Measurements from ENCODE around the gene SCYGR1. TPM values are rescaled to one million over a fixed set of nuclear protein-coding genes. Genes with fewer than 3 reads are reported as not detected.
A peak's percentile ranks its signal among the peaks of the same experiment; 100 is the strongest.

SCYGR1 gene
- total RNA-seq, 1 experiment from 2014 or later, result not detected

DNA sequence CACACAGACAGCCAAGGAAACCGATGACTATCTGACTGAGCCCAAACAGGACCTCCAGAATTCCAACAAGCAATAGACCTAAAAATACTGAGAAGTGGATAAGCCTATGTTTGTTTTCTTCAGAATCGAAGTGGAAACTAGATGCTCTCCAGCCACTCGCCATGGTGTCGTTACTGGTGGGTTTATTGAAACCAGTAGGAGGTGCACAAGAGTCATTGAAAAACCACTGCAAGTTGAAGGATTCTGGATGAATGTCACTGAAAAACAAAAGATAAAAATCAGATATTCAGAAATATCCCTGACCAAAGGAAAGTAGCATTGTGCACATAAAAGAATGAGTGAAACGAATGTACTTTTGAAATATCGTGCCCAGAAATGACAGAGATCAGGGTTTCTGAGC is 24.0 kb downstream of the SCYGR1 start:
- no peak for DNase-seq
- ChIA-PET POLR2A (ENCODE audit: unreplicated experiment) (no interaction called here), CTCF (no interaction called here)
- Histone ChIP-seq H3F3A (ENCODE audit: insufficient read depth, low read depth) (peaks cover 12% of the 10 kb centered on the region), H4K20me1 (ENCODE audit: insufficient read depth) (no peaks in the 10 kb centered on the region), H2AFZ (no peak overlapping the region), H3K4me1 (replicated peaks; ENCODE audit: insufficient read depth) (peaks cover 11% of the 10 kb centered on the region), H3K27me3 (ENCODE audit: insufficient read depth, low read depth) (no peaks in the 10 kb centered on the region), H3K9me2 (ENCODE audit: insufficient read depth) (no peaks in the 10 kb centered on the region), H3K27ac (no peak overlapping the region), H3K4me3 (no peak overlapping the region), H3K9me3 (ENCODE audit: insufficient read depth, low read depth) (no peaks in the 10 kb centered on the region), H3K79me2 (ENCODE audit: low read depth) (no peaks in the 10 kb centered on the region), H3K36me3 (ENCODE audit: low read depth) (0 out of 2 replicates have a peak, but pooled peaks cover 21% of the 10 kb centered on the region), H3K4me2 (no peak overlapping the region)
- BruUV-seq (replicated peaks), result no TSS peak
- intact Hi-C loops (cut with micrococcal nuclease; ENCODE audit: unreplicated experiment), result no loop called here
- TF ChIP-seq, protein P1, sequence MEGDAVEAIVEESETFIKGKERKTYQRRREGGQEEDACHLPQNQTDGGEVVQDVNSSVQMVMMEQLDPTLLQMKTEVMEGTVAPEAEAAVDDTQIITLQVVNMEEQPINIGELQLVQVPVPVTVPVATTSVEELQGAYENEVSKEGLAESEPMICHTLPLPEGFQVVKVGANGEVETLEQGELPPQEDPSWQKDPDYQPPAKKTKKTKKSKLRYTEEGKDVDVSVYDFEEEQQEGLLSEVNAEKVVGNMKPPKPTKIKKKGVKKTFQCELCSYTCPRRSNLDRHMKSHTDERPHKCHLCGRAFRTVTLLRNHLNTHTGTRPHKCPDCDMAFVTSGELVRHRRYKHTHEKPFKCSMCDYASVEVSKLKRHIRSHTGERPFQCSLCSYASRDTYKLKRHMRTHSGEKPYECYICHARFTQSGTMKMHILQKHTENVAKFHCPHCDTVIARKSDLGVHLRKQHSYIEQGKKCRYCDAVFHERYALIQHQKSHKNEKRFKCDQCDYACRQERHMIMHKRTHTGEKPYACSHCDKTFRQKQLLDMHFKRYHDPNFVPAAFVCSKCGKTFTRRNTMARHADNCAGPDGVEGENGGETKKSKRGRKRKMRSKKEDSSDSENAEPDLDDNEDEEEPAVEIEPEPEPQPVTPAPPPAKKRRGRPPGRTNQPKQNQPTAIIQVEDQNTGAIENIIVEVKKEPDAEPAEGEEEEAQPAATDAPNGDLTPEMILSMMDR (conservative IDR thresholded peaks at IDR 0.05), result no peak; the same call in 1 of the 2 replicates
- no peak for TF ChIP-seq EZH2 (IDR thresholded peaks at IDR 0.05; ENCODE audit: low read depth)

DNA sequence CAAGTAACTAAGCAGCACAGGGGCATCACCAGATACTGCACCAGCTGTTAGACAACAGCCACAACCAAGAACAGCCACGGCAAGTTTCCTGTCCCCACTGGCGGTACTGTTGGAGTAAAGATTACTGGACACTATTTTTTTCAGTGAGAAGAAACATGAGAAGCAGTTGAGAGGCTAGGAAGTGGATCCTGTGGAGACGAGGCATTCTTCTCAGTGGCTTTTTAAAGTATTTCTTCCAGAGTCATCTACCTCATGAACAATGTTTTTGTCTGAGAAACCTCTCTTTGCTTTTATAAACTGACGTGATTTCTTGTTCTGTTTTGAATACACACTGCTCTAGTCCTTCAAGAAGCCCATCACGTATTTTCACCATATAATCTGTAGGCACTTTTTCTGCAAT is 27.4 kb downstream of the SCYGR1 start:
- H3K4me3 ChIP-seq, result no peak overlapping the region
- H3K9me2 ChIP-seq (ENCODE audit: insufficient read depth), result no peaks in the 10 kb centered on the region
- intact Hi-C loops (cut with micrococcal nuclease; ENCODE audit: unreplicated experiment), result no loop called here
- TF ChIP-seq, protein P1 (conservative IDR thresholded peaks at IDR 0.05), result no peak
- TF ChIP-seq EZH2 (IDR thresholded peaks at IDR 0.05; ENCODE audit: low read depth), result no peak
- no peak overlapping the region for H2AFZ ChIP-seq
- H3K79me2 ChIP-seq (ENCODE audit: low read depth), result no peaks in the 10 kb centered on the region
- no peak for DNase-seq
- no peak overlapping the region for H3K4me2 ChIP-seq
- H4K20me1 ChIP-seq (ENCODE audit: insufficient read depth), result no peaks in the 10 kb centered on the region
- no peaks in the 10 kb centered on the region for H3F3A ChIP-seq (ENCODE audit: insufficient read depth, low read depth)
- TSS peak; percentile 6 for BruUV-seq (replicated peaks)
- H3K9me3 ChIP-seq (ENCODE audit: insufficient read depth, low read depth), result no peaks in the 10 kb centered on the region
- no peaks in the 10 kb centered on the region for H3K27me3 ChIP-seq (ENCODE audit: insufficient read depth, low read depth)
- no peaks in the 10 kb centered on the region for H3K4me1 ChIP-seq (replicated peaks; ENCODE audit: insufficient read depth)
- ChIA-PET CTCF (no interaction called here), POLR2A (ENCODE audit: unreplicated experiment) (no interaction called here)
- H3K36me3 ChIP-seq (ENCODE audit: low read depth), result peaks cover 40% of the 10 kb centered on the region; the same call in 1 of the 2 replicates
- H3K27ac ChIP-seq, result no peak overlapping the region

DNA sequence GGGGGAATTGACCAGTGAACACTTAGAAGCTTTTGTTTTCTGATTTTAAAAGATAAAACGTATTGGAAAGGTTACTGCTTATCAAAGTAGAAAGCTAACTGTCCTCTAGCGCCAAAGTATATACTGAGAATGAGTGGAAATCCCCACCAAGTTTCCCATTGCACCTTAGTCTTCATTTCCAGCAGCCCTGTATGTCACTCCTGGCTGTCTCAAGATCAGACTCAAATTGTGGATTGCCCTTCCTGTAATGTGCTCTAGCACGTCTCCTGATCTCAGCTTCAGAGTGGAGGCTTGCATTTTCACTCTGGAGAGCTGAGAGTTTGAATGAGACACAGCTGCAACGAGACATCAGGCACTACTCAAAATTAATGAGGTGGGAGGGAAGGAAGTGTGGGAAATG is 36.1 kb downstream of the SCYGR1 start:
- no peak for DNase-seq
- no peaks in the 10 kb centered on the region for H3K9me2 ChIP-seq (ENCODE audit: insufficient read depth)
- TF ChIP-seq, protein P1 (conservative IDR thresholded peaks at IDR 0.05), result no peak
- no peak for TF ChIP-seq EZH2 (IDR thresholded peaks at IDR 0.05; ENCODE audit: low read depth)
- no TSS peak for BruUV-seq (replicated peaks)
- no peaks in the 10 kb centered on the region for H4K20me1 ChIP-seq (ENCODE audit: insufficient read depth)
- H3K4me3 ChIP-seq, result no peak overlapping the region
- no peak overlapping the region for H2AFZ ChIP-seq
- H3K36me3 ChIP-seq (ENCODE audit: low read depth), result peaks cover 43% of the 10 kb centered on the region
- POLR2A ChIA-PET (ENCODE audit: unreplicated experiment), result interaction anchor here (0.7 kb wide), 1 partner anchor 16 kb away, joined by 3 read pairs; no protein-coding TSS in a partner anchor
- no peaks in the 10 kb centered on the region for H3K9me3 ChIP-seq (ENCODE audit: insufficient read depth, low read depth)
- no peak overlapping the region for H3K27ac ChIP-seq
- CTCF ChIA-PET, result no interaction called here
- intact Hi-C loops (cut with micrococcal nuclease; ENCODE audit: unreplicated experiment), result no loop called here
- 0 out of 2 replicates have a peak, but pooled peaks cover 4% of the 10 kb centered on the region for H3F3A ChIP-seq (ENCODE audit: insufficient read depth, low read depth)
- no peaks in the 10 kb centered on the region for H3K79me2 ChIP-seq (ENCODE audit: low read depth)
- H3K27me3 ChIP-seq (ENCODE audit: insufficient read depth, low read depth), result no peaks in the 10 kb centered on the region
- no peaks in the 10 kb centered on the region for H3K4me1 ChIP-seq (replicated peaks; ENCODE audit: insufficient read depth)
- H3K4me2 ChIP-seq, result no peak overlapping the region

Measured in PC-9 (cell line).